H1 (cell line): ENCODE results near the gene FBXL17. TPM values are rescaled to one million over a fixed set of nuclear protein-coding genes. Genes with fewer than 3 reads are reported as not detected.

ENCODE experiments used
- ATF3 ChIP-seq: IDR thresholded peaks from 2 replicates; pipeline ENCODE4 v1.6.1; 2011; ENCODE audit warnings: low read depth, mild to moderate bottlenecking, low read length; ENCODE audit not compliant: insufficient read depth
- CHD7 ChIP-seq: fragments of 300-600 bp; sonication (generic); IDR thresholded peaks from 2 replicates; pipeline ENCODE4 v1.7.1; 2012; ENCODE audit warnings: low read length, moderate library complexity, mild to moderate bottlenecking, inconsistent platforms; ENCODE audit not compliant: insufficient replicate concordance
- MAX ChIP-seq: IDR thresholded peaks from 2 replicates; pipeline ENCODE4 v1.6.1; 2012; ENCODE audit warnings: inconsistent platforms
- PHF8 ChIP-seq: fragments of 200-600 bp; sonication (generic); conservative IDR thresholded peaks from 2 replicates; pipeline ENCODE4 v1.7.1; 2012; ENCODE audit warnings: low read depth, mild to moderate bottlenecking, inconsistent platforms, low read length, moderate library complexity
- POLR2A ChIP-seq, 2 experiments: IDR thresholded peaks; 1 replicate in 1 of 2; 2 replicates in 1 of 2; pipeline ENCODE4 v1.6.1; 2011; ENCODE audit warnings: low read depth in 2 of 2, low read length in 2 of 2, mild to moderate bottlenecking in 2 of 2; ENCODE audit errors: control extremely low read depth in 1 of 2
- SAP30 ChIP-seq: fragments of 300-600 bp; sonication (generic); IDR thresholded peaks from 2 replicates; pipeline ENCODE4 v1.7.1; 2012; ENCODE audit warnings: low read length, moderate library complexity, mild to moderate bottlenecking, inconsistent platforms; ENCODE audit not compliant: insufficient read depth, insufficient replicate concordance
- SP4 ChIP-seq: IDR thresholded peaks from 2 replicates; pipeline ENCODE4 v1.6.1; 2012; ENCODE audit warnings: low read length, inconsistent platforms
- TAF7 ChIP-seq: optimal IDR thresholded peaks from 2 replicates; pipeline ENCODE3; 2011; ENCODE audit warnings: low read depth, mild to moderate bottlenecking, inconsistent platforms, low read length, moderate library complexity, borderline replicate concordance
- polyA plus RNA-seq, 7 experiments: library from polyadenylated mRNA; depleted of rRNA in 3 of 7; stranded (reverse) in 5 of 7; unstranded in 2 of 7; fragments of >200 nt in 5 of 7; fragments of 200-250 nt in 2 of 7; gene quantifications; 1 replicate in 5 of 7; 2 replicates in 1 of 7; 4 replicates in 1 of 7; pipeline versions ENCODE4 v1.2.1 to v1.2.3, GENCODE V29; 2011 to 2013; ENCODE audit warnings: missing spikeins in 2 of 7, mixed read lengths in 2 of 7
- total RNA-seq: library from RNA; stranded (reverse); fragmentation: NEBNext Ultra II Directional; extraction: Animal tissue kit (Norgen Biotek cat#: 25700); gene quantifications from 2 replicates; pipeline ENCODE4 v1.2.1, GENCODE V29; 2021

FBXL17 gene
- total and polyA plus RNA-seq, 2 of the 8 experiments (the other 6 are each of a cell fraction or from before 2014, with no cell fraction given): 0.35 to 4.3 TPM

- TF ChIP-seq PHF8: peak; percentile 64; the same call in 1 of the 2 replicates
- peak; percentile 51 for TF ChIP-seq TAF7
- peak in 1 of 2 experiments; percentile 81; a peak in 2 of 3 replicates for TF ChIP-seq POLR2A (IDR thresholded peaks at IDR 0.05; ENCODE audit: control extremely low read depth in 1 of 2, low read depth in 2 of 2, low read length in 2 of 2)
- no peak for TF ChIP-seq CHD7
- peak; percentile 76 for TF ChIP-seq SP4
- TF ChIP-seq ATF3: no peak
- TF ChIP-seq MAX: peak; percentile 87
- TF ChIP-seq SAP30: peak; percentile 52
Observed at GRCh38 chr5:108381954-108382783, at the start of gene FBXL17 (continued).
